Fibroblast of villous mesenchyme (primary cell): Measurements from ENCODE around the gene PTPRA. TPM values are rescaled to one million over a fixed set of nuclear protein-coding genes. Genes with fewer than 3 reads are reported as not detected.
A peak's percentile ranks its signal among the peaks of the same experiment; 100 is the strongest.

Experiments
- DNase-seq: peaks from one replicate; pipeline ENCODE4 v3.0.0-alpha.2; 2010; ENCODE audit warnings: low read depth
- H3K4me3 ChIP-seq: 2 replicates; pipeline ENCODE4 v1.5.1; 2011; ENCODE audit warnings: low read depth, mild to moderate bottlenecking, low read length
- CTCF ChIP-seq: IDR thresholded peaks from 2 replicates; pipeline ENCODE4 v1.5.1; 2012; ENCODE audit warnings: low read depth, mild to moderate bottlenecking, low read length; ENCODE audit not compliant: insufficient read depth
- total RNA-seq: library from RNA; depleted of rRNA; stranded (reverse); fragments of >200 nt; gene quantifications from 2 replicates; pipeline ENCODE4 v1.2.3, GENCODE V29; 2012

PTPRA gene
- total RNA-seq, 1 donor: 41.5 TPM

- no peak for TF ChIP-seq CTCF
- DNase-seq: no peak
- no peak overlapping the region for H3K4me3 ChIP-seq
Measured at GRCh38 chr20:3032624-3033023, 159.3 kb downstream of the PTPRA start.

GRCh38 chr20:3037654-3038053, 164.4 kb downstream of the PTPRA start:
- no peak for TF ChIP-seq CTCF
- no peak for DNase-seq
- no peak overlapping the region for H3K4me3 ChIP-seq

- no peak overlapping the region for H3K4me3 ChIP-seq
- no peak for TF ChIP-seq CTCF
- no peak for DNase-seq
Measured at GRCh38 chr20:3038454-3038853, 165.2 kb downstream of the PTPRA start.

- TF ChIP-seq CTCF: no peak
- DNase-seq: no peak
- H3K4me3 ChIP-seq: no peak overlapping the region
Measured at GRCh38 chr20:3039426-3039825, 166.1 kb downstream of the PTPRA start.

GRCh38 chr20:3040086-3040485, 166.8 kb downstream of the PTPRA start:
- no peak overlapping the region for H3K4me3 ChIP-seq
- no peak for TF ChIP-seq CTCF
- DNase-seq: no peak

- no peak overlapping the region for H3K4me3 ChIP-seq
- peak; percentile 5 for DNase-seq
- no peak for TF ChIP-seq CTCF
Measured at GRCh38 chr20:3041854-3042409, 168.7 kb downstream of the PTPRA start.

GRCh38 chr20:3042625-3043024, 169.3 kb downstream of the PTPRA start:
- TF ChIP-seq CTCF: no peak
- H3K4me3 ChIP-seq: no peak overlapping the region
- no peak for DNase-seq
